GM12878 (cell line): ENCODE data around the gene DOCK1. TPM values are rescaled to one million over a fixed set of nuclear protein-coding genes. Genes with fewer than 3 reads are reported as not detected.

Experiments
- ATAC-seq: fragments of 200-7000 bp; cut with Tn5 transposase; 3 replicates; pipeline ENCODE4 v1.9.1; 2020; ENCODE audit warnings: mild to moderate bottlenecking, moderate library complexity
- BruUV-seq: library from RNA; stranded (reverse); fragments of 400-500 nt; replicated peaks from 2 replicates; lab custom pipeline; 2021; lab: Mats Ljungman, UMichigan
- CTCF ChIA-PET: fragments of 300-600 bp; sonication (Branson Sonifier 250); formaldehyde crosslinking; extraction: SDS; loops from one replicate; lab custom pipeline; 2021; ENCODE audit warnings: inconsistent platforms; lab: Yijun Ruan, JAX
- POLR2A ChIA-PET: fragments of 350-600 bp; formaldehyde crosslinking; extraction: SDS; loops from one replicate; lab custom pipeline; 2021; ENCODE audit warnings: inconsistent platforms; lab: Charles Lee
- RAD21 ChIA-PET: fragments of 300-600 bp; sonication (Branson Sonifier 250); formaldehyde crosslinking; loops from one replicate; lab custom pipeline; 2023; ENCODE audit warnings: antibody characterized with exemption; ENCODE audit not compliant: unreplicated experiment; lab: Charles Lee
- SMC1A ChIA-PET: fragments of 300-600 bp; sonication (Branson Sonifier 250); formaldehyde crosslinking; loops from one replicate; lab custom pipeline; 2023; ENCODE audit not compliant: unreplicated experiment, uncharacterized antibody; lab: Charles Lee
- DNase-seq: peaks from one replicate; pipeline ENCODE4 v3.0.0-alpha.2; 2011; ENCODE audit warnings: low read depth, low spot score
- FAIRE-seq: peaks from 3 replicates; lab custom pipeline; 2011; peaks lifted over from hg19 to GRCh38; lab: Jason Lieb, UNC
- H2AFZ ChIP-seq: 2 replicates; pipeline ENCODE4 v1.6.0; 2011; ENCODE audit warnings: low read depth, low read length, control low read depth; ENCODE audit not compliant: control insufficient read depth
- H3K27ac ChIP-seq: 2 replicates; pipeline ENCODE4 v1.5.1; 2011; ENCODE audit warnings: control low read depth; ENCODE audit not compliant: control insufficient read depth, insufficient read depth
- H3K27me3 ChIP-seq, 2 experiments: replicated peaks in 1 of 2; 2 replicates each; pipeline versions ENCODE4 v1.6.0 to v1.6.1; 2011; ENCODE audit warnings: low read length in 1 of 2; ENCODE audit not compliant: control insufficient read depth in 2 of 2, insufficient read depth in 2 of 2
- H3K36me3 ChIP-seq, 2 experiments: 2 replicates each; pipeline ENCODE4 v1.5.1; 2011; ENCODE audit warnings: low read length in 1 of 2; ENCODE audit not compliant: control insufficient read depth in 2 of 2, insufficient read depth in 2 of 2
- H3K4me1 ChIP-seq: 2 replicates; pipeline ENCODE4 v1.6.1; 2011; ENCODE audit warnings: mild to moderate bottlenecking, low read length, moderate library complexity, mixed read lengths; ENCODE audit not compliant: control insufficient read depth, insufficient read depth
- H3K4me2 ChIP-seq: 2 replicates; pipeline ENCODE4 v1.6.0; 2011; ENCODE audit warnings: control low read depth; ENCODE audit not compliant: control insufficient read depth, insufficient read depth
- H3K4me3 ChIP-seq: fragments of 200-600 bp; sonication (generic); 2 replicates; pipeline ENCODE4 v1.5.1; 2016
- H3K79me2 ChIP-seq: 2 replicates; pipeline ENCODE4 v1.6.0; 2011; ENCODE audit warnings: low read length; ENCODE audit not compliant: control insufficient read depth, insufficient read depth
- H3K9ac ChIP-seq: 2 replicates; pipeline ENCODE4 v1.8.0; 2011; ENCODE audit warnings: low read length, control low read depth, mixed read lengths; ENCODE audit not compliant: control insufficient read depth, insufficient read depth
- H3K9me3 ChIP-seq: replicated peaks from 3 replicates; pipeline ENCODE4 v1.5.1; 2011; ENCODE audit warnings: mild to moderate bottlenecking, low read length; ENCODE audit not compliant: control insufficient read depth, insufficient read depth
- H4K20me1 ChIP-seq: 2 replicates; pipeline ENCODE4 v1.6.0; 2011; ENCODE audit not compliant: control insufficient read depth, insufficient read depth
- CREB1 ChIP-seq: IDR thresholded peaks from 2 replicates; pipeline ENCODE4 v1.6.1; 2012; ENCODE audit warnings: low read depth, mild to moderate bottlenecking, inconsistent platforms
- ESRRA ChIP-seq: IDR thresholded peaks from 2 replicates; pipeline ENCODE4 v1.6.1; 2012; ENCODE audit warnings: mild to moderate bottlenecking, low read length, improper control_type of control experiment
- FOXM1 ChIP-seq: IDR thresholded peaks from 2 replicates; pipeline ENCODE4 v1.6.1; 2012; ENCODE audit warnings: low read depth, mild to moderate bottlenecking, inconsistent platforms, low read length, moderate library complexity
- KDM1A ChIP-seq: fragments of 200-600 bp; sonication (generic); IDR thresholded peaks from 2 replicates; pipeline ENCODE4 v1.6.1; 2016; ENCODE audit warnings: borderline replicate concordance
- KLF5 ChIP-seq: fragments of 450-650 bp; IDR thresholded peaks from 2 replicates; pipeline ENCODE4 v1.6.1; 2014; ENCODE audit warnings: mild to moderate bottlenecking; ENCODE audit not compliant: partially characterized antibody
- MTA2 ChIP-seq: fragments of 450-650 bp; IDR thresholded peaks from 2 replicates; pipeline ENCODE4 v1.6.1; 2016; ENCODE audit warnings: low read depth, mild to moderate bottlenecking, moderate library complexity
- MYB ChIP-seq: fragments of 150-350 bp; IDR thresholded peaks from 2 replicates; pipeline ENCODE4 v1.6.1; 2014; ENCODE audit warnings: mild to moderate bottlenecking, low read depth, low read length, borderline replicate concordance
- NBN ChIP-seq: fragments of 450-650 bp; IDR thresholded peaks from 2 replicates; pipeline ENCODE4 v1.6.1; 2016
- POLR2AphosphoS2 ChIP-seq: IDR thresholded peaks from 2 replicates; pipeline ENCODE4 v1.6.1; 2011; ENCODE audit warnings: low read depth, mild to moderate bottlenecking, low read length, improper control_type of control experiment, moderate library complexity
- RBBP5 ChIP-seq: fragments of 200-600 bp; sonication (generic); conservative IDR thresholded peaks from 2 replicates; pipeline ENCODE4 v1.6.1; 2016
- RCOR1 ChIP-seq: conservative IDR thresholded peaks from 2 replicates; pipeline ENCODE4 v1.6.1; 2012; ENCODE audit warnings: low read depth, low read length, improper control_type of control experiment
- SREBF1 ChIP-seq: IDR thresholded peaks from 2 replicates; pipeline ENCODE4 v1.6.1; 2012; ENCODE audit warnings: mild to moderate bottlenecking, low read length
- SRF ChIP-seq, 2 experiments: IDR thresholded peaks; 2 replicates each; pipeline ENCODE4 v1.6.1; 2011; ENCODE audit warnings: low read depth in 2 of 2, low read length in 2 of 2, mild to moderate bottlenecking in 1 of 2, moderate library complexity in 1 of 2
- TBL1XR1 ChIP-seq: IDR thresholded peaks from 2 replicates; pipeline ENCODE4 v1.6.1; 2012; ENCODE audit warnings: low read depth, low read length, improper control_type of control experiment
- ZNF207 ChIP-seq: fragments of 450-650 bp; IDR thresholded peaks from 2 replicates; pipeline ENCODE4 v1.6.1; 2014; ENCODE audit warnings: antibody characterized with exemption, mild to moderate bottlenecking, borderline replicate concordance
- ZNF217 ChIP-seq: fragments of 450-650 bp; IDR thresholded peaks from 2 replicates; pipeline ENCODE4 v1.6.1; 2017; ENCODE audit warnings: antibody characterized with exemption, mild to moderate bottlenecking
- ZZZ3 ChIP-seq: IDR thresholded peaks from 2 replicates; pipeline ENCODE4 v1.6.1; 2011; ENCODE audit warnings: low read depth; ENCODE audit not compliant: control insufficient read depth, insufficient read length
- WGBS: methylation state at CpG from one replicate; pipeline ENCODE4 v1.1.6; 2016; ENCODE audit warnings: low lambda C conversion rate; ENCODE audit not compliant: insufficient replicate concordance, insufficient coverage; ENCODE audit errors: missing lambda C conversion rate; 5-methylcytosine and 5-hydroxymethylcytosine counted together
- in situ Hi-C: fragments of 300-500 bp; cut with MboI; formaldehyde crosslinking; loops from 9 replicates; pipeline ENCODE4 v1.14.3; 2018; ENCODE audit warnings: mixed read lengths
- intact Hi-C: fragments of 100-400 bp; cut with micrococcal nuclease; formaldehyde crosslinking; loops from one replicate; pipeline ENCODE4 v1.14.2; 2022; ENCODE audit not compliant: unreplicated experiment
- polyA plus RNA-seq, 11 experiments: library from polyadenylated mRNA; depleted of rRNA in 4 of 11; unstranded in 6 of 11; stranded (reverse) in 5 of 11; fragments of >200 nt; fragmentation: Nextera tagmentation in 4 of 11; fragmentation: Illumina TruSeq in 1 of 11; extraction: Ambion mirVana in 4 of 11; extraction: Trizol in 1 of 11; gene quantifications; 1 replicate in 1 of 11; 2 replicates in 10 of 11; pipeline versions ENCODE4 v1.2.1 to v1.2.3, GENCODE V29; 2011 to 2016; ENCODE audit warnings: inconsistent platforms in 2 of 11, missing spikeins in 2 of 11, low read depth in 1 of 11
- total RNA-seq, 4 experiments: library from RNA; depleted of rRNA in 3 of 4; stranded (reverse); fragments of >200 nt in 3 of 4; fragmentation: Illumina TruSeq in 1 of 4; extraction: Trizol in 1 of 4; gene quantifications; 2 replicates each; pipeline versions ENCODE4 v1.2.1 to v1.2.3, GENCODE V29; 2013 to 2021
- TF ChIP-seq, protein P1 (sequence below): IDR thresholded peaks from 2 replicates; pipeline ENCODE4 v1.6.1; 2011; ENCODE audit warnings: borderline replicate concordance, low read depth, mild to moderate bottlenecking, moderate library complexity, low read length; ENCODE audit not compliant: insufficient read depth, poor library complexity, severe bottlenecking
- TF ChIP-seq, protein P2 (sequence below): fragments of 450-650 bp; IDR thresholded peaks from 2 replicates; pipeline ENCODE4 v1.6.1; 2017; ENCODE audit warnings: mild to moderate bottlenecking, moderate library complexity

Gene DOCK1
- total and polyA plus RNA-seq, 10 of the 15 experiments (the other 5 are each of a cell fraction or from before 2014, with no cell fraction given) = 0.05 to 0.18 TPM; not detected in 8

DNA sequence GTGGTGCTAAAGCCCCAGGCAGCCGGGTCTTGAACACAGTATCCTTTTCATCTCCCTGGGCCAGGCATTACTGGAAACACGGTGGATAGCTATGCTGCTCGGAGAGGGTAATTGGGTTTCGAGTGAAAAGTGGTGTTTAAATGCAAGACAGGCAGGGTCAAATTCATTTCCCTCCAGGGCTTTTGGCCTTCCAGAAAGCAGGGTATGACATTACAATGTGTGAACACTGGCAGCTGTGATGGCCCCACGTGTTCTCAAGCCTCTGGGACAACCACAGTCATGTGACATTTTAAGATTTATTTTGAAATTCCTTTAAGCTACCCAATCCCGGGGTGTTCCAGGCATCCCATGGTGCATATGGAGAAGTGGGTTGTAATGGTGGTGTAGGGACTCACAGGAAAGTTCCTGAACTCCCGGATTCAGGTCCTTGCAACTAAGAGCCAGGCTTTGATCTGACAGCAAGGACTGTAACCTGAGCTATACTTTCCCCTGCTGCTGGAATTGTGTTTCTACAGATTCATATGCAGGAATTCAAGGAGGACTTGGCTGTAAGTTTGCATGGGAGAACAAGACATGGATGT is 244.4 kb downstream of the DOCK1 start:
- H3K4me3 ChIP-seq = no peak overlapping the region
- ChIA-PET RAD21 (no interaction called here), POLR2A (no interaction called here), SMC1A (interaction anchor here (0.9 to 1.0 kb wide), 2 partner anchors 18 to 38 kb away, joined by 3 read pairs; no protein-coding TSS in a partner anchor), CTCF (no interaction called here)
- H3K4me1 ChIP-seq = no peaks in the 10 kb centered on the region
- 24% methylated on average over 7 of the region's 7 CpGs for WGBS
- ATAC-seq = no peak
- H3K27ac ChIP-seq = no peak overlapping the region
- H4K20me1 ChIP-seq = no peaks in the 10 kb centered on the region
- no peak for FAIRE-seq
- no peaks in the 10 kb centered on the region for H3K36me3 ChIP-seq
- no peak overlapping the region for H3K9ac ChIP-seq
- intact Hi-C loops = no loop called here
- no peak for TF ChIP-seq FOXM1
- no peak for TF ChIP-seq KDM1A
- no peak for TF ChIP-seq POLR2AphosphoS2
- TF ChIP-seq ZZZ3 = no peak
- no peak for TF ChIP-seq MTA2
- TF ChIP-seq CREB1 = no peak
- TF ChIP-seq, protein P1, sequence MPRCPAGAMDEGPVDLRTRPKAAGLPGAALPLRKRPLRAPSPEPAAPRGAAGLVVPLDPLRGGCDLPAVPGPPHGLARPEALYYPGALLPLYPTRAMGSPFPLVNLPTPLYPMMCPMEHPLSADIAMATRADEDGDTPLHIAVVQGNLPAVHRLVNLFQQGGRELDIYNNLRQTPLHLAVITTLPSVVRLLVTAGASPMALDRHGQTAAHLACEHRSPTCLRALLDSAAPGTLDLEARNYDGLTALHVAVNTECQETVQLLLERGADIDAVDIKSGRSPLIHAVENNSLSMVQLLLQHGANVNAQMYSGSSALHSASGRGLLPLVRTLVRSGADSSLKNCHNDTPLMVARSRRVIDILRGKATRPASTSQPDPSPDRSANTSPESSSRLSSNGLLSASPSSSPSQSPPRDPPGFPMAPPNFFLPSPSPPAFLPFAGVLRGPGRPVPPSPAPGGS = no peak
- TF ChIP-seq SRF (IDR thresholded peaks at IDR 0.05; ENCODE audit: low read depth in 2 of 2, low read length in 2 of 2) = no peak
- TF ChIP-seq TBL1XR1 = no peak
- TF ChIP-seq NBN = no peak
- no peak for TF ChIP-seq ESRRA
- TF ChIP-seq, protein P2, sequence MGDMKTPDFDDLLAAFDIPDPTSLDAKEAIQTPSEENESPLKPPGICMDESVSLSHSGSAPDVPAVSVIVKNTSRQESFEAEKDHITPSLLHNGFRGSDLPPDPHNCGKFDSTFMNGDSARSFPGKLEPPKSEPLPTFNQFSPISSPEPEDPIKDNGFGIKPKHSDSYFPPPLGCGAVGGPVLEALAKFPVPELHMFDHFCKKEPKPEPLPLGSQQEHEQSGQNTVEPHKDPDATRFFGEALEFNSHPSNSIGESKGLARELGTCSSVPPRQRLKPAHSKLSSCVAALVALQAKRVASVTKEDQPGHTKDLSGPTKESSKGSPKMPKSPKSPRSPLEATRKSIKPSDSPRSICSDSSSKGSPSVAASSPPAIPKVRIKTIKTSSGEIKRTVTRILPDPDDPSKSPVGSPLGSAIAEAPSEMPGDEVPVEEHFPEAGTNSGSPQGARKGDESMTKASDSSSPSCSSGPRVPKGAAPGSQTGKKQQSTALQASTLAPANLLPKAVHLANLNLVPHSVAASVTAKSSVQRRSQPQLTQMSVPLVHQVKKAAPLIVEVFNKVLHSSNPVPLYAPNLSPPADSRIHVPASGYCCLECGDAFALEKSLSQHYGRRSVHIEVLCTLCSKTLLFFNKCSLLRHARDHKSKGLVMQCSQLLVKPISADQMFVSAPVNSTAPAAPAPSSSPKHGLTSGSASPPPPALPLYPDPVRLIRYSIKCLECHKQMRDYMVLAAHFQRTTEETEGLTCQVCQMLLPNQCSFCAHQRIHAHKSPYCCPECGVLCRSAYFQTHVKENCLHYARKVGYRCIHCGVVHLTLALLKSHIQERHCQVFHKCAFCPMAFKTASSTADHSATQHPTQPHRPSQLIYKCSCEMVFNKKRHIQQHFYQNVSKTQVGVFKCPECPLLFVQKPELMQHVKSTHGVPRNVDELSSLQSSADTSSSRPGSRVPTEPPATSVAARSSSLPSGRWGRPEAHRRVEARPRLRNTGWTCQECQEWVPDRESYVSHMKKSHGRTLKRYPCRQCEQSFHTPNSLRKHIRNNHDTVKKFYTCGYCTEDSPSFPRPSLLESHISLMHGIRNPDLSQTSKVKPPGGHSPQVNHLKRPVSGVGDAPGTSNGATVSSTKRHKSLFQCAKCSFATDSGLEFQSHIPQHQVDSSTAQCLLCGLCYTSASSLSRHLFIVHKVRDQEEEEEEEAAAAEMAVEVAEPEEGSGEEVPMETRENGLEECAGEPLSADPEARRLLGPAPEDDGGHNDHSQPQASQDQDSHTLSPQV = no peak
- no peak for TF ChIP-seq RBBP5
- no peak for TF ChIP-seq RCOR1
- no peak for TF ChIP-seq KLF5
- no peak for TF ChIP-seq ZNF217
- TF ChIP-seq MYB = no peak
- no peak for TF ChIP-seq SREBF1
- no peak for TF ChIP-seq ZNF207
- DNase-seq = no peak
- H2AFZ ChIP-seq = no peak overlapping the region
- H3K79me2 ChIP-seq = no peaks in the 10 kb centered on the region
- in situ Hi-C loops = no loop called here
- no peak overlapping the region for H3K4me2 ChIP-seq
- BruUV-seq = no TSS peak
- H3K9me3 ChIP-seq = no peaks in the 10 kb centered on the region
- H3K27me3 ChIP-seq = no peaks in the 10 kb centered on the region
